Progenitor cell of endocrine pancreas (in vitro differentiated cells): ENCODE measurements around the gene USP48. TPM values are rescaled to one million over a fixed set of nuclear protein-coding genes. Genes with fewer than 3 reads are reported as not detected.

ENCODE experiments used
- DNase-seq: peaks from one replicate; pipeline ENCODE4 v3.0.0; 2021; ENCODE audit warnings: low spot score; ENCODE audit not compliant: unreplicated experiment
- H3K27ac Mint-ChIP-seq: 2 replicates; pipeline ENCODE4 v1.8.0; 2021; ENCODE audit warnings: mild to moderate bottlenecking, moderate library complexity, mixed read lengths
- H3K27me3 Mint-ChIP-seq: 2 replicates; pipeline ENCODE4 v1.8.0; 2021; ENCODE audit warnings: mixed read lengths
- H3K36me3 Mint-ChIP-seq: 2 replicates; pipeline ENCODE4 v1.8.0; 2022; ENCODE audit warnings: mixed read lengths; ENCODE audit not compliant: insufficient read depth
- H3K4me1 Mint-ChIP-seq: 2 replicates; pipeline ENCODE4 v1.8.0; 2021; ENCODE audit warnings: low read depth, mixed read lengths
- H3K4me3 Mint-ChIP-seq: 2 replicates; pipeline ENCODE4 v1.8.0; 2021; ENCODE audit warnings: low read depth, mild to moderate bottlenecking, moderate library complexity, mixed read lengths
- H3K9me3 Mint-ChIP-seq: 2 replicates; pipeline ENCODE4 v1.8.0; 2021; ENCODE audit warnings: low read depth, mixed read lengths
- CTCF ChIP-seq: fragments of 200-600 bp; sonication (generic); IDR thresholded peaks from one replicate; pipeline ENCODE4 v1.5.0; 2021; ENCODE audit warnings: antibody characterized with exemption, mild to moderate bottlenecking; ENCODE audit not compliant: unreplicated experiment
- total RNA-seq: library from RNA; stranded (reverse); gene quantifications from 2 replicates; pipeline ENCODE4 v1.2.1, GENCODE V29; 2021

The USP48 gene
- total RNA-seq, 1 donor from 2014 or later: 77.3 TPM

- no peak overlapping the region for H3K27ac Mint-ChIP-seq
- no peak overlapping the region for H3K4me3 Mint-ChIP-seq
- H3K27me3 Mint-ChIP-seq: peaks cover 27% of the 10 kb centered on the region
Measured at GRCh38 chr1:21670956-21671902, 111.7 kb downstream of the USP48 start.

GRCh38 chr1:21670059-21670881 is 112.7 kb downstream of the USP48 start:
- peak overlapping the region; percentile 62 for H3K4me3 Mint-ChIP-seq
- no peaks in the 10 kb centered on the region for H3K36me3 Mint-ChIP-seq
- H3K27me3 Mint-ChIP-seq: peaks cover 30% of the 10 kb centered on the region
- DNase-seq: no peak
- H3K27ac Mint-ChIP-seq: no peak overlapping the region
- H3K4me1 Mint-ChIP-seq: peaks cover 28% of the 10 kb centered on the region
- TF ChIP-seq CTCF: no peak
- H3K9me3 Mint-ChIP-seq: no peaks in the 10 kb centered on the region

More at GRCh38 chr1:21670956-21671902, 111.7 kb downstream of the USP48 start:
- no peak for TF ChIP-seq CTCF
- H3K36me3 Mint-ChIP-seq: no peaks in the 10 kb centered on the region
- no peaks in the 10 kb centered on the region for H3K9me3 Mint-ChIP-seq
- no peak for DNase-seq
- peaks cover 36% of the 10 kb centered on the region for H3K4me1 Mint-ChIP-seq

- H3K27me3 Mint-ChIP-seq: peaks cover 31% of the 10 kb centered on the region
- H3K4me3 Mint-ChIP-seq: peak within 1 kb of the TSS; percentile 62
- H3K27ac Mint-ChIP-seq: peak within 1 kb of the TSS; percentile 49
- no peak for DNase-seq
- peaks cover 22% of the 10 kb centered on the region for H3K4me1 Mint-ChIP-seq
- H3K36me3 Mint-ChIP-seq: no peaks in the 10 kb centered on the region
- H3K9me3 Mint-ChIP-seq: no peaks in the 10 kb centered on the region
- no peak for TF ChIP-seq CTCF
Measured at GRCh38 chr1:21669258-21670058, 113.5 kb downstream of the USP48 start, which contains the start of gene RAP1GAP. TSS of gene RAP1GAP (minus strand) at chr1:21669357. CDS start at chr1:21620032, 49,325 bp downstream.

GRCh38 chr1:21668951-21669257 is 114.0 kb downstream of the USP48 start:
- Mint-ChIP-seq H3K4me1 (peaks cover 22% of the 10 kb centered on the region), H3K9me3 (no peaks in the 10 kb centered on the region), H3K27me3 (peaks cover 33% of the 10 kb centered on the region), H3K36me3 (no peaks in the 10 kb centered on the region), H3K27ac (no peak overlapping the region), H3K4me3 (peak overlapping the region; percentile 56)
- TF ChIP-seq CTCF: peak; percentile 1
- DNase-seq: no peak
